Fibroblast of villous mesenchyme (primary cell): ENCODE results near the gene GBX1. TPM values are rescaled to one million over a fixed set of nuclear protein-coding genes. Genes with fewer than 3 reads are reported as not detected.

ENCODE experiments used
- DNase-seq: peaks from one replicate; pipeline ENCODE4 v3.0.0-alpha.2; 2010; ENCODE audit warnings: low read depth
- H3K4me3 ChIP-seq: 2 replicates; pipeline ENCODE4 v1.5.1; 2011; ENCODE audit warnings: low read depth, mild to moderate bottlenecking, low read length
- total RNA-seq: library from RNA; depleted of rRNA; stranded (reverse); fragments of >200 nt; gene quantifications from 2 replicates; pipeline ENCODE4 v1.2.3, GENCODE V29; 2012
- TF ChIP-seq, protein P1 (sequence below): IDR thresholded peaks from 2 replicates; pipeline ENCODE4 v1.5.1; 2012; ENCODE audit warnings: low read depth, mild to moderate bottlenecking, low read length; ENCODE audit not compliant: insufficient read depth

The GBX1 gene
- total RNA-seq, 1 donor = not detected

GRCh38 chr7:151116603-151117440, 50.7 kb downstream of the GBX1 start:
- no peak for DNase-seq
- TF ChIP-seq, protein P1, sequence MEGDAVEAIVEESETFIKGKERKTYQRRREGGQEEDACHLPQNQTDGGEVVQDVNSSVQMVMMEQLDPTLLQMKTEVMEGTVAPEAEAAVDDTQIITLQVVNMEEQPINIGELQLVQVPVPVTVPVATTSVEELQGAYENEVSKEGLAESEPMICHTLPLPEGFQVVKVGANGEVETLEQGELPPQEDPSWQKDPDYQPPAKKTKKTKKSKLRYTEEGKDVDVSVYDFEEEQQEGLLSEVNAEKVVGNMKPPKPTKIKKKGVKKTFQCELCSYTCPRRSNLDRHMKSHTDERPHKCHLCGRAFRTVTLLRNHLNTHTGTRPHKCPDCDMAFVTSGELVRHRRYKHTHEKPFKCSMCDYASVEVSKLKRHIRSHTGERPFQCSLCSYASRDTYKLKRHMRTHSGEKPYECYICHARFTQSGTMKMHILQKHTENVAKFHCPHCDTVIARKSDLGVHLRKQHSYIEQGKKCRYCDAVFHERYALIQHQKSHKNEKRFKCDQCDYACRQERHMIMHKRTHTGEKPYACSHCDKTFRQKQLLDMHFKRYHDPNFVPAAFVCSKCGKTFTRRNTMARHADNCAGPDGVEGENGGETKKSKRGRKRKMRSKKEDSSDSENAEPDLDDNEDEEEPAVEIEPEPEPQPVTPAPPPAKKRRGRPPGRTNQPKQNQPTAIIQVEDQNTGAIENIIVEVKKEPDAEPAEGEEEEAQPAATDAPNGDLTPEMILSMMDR = no peak
- H3K4me3 ChIP-seq = no peak overlapping the region

GRCh38 chr7:151115836-151116418, 51.6 kb downstream of the GBX1 start:
- no peak for DNase-seq
- peak overlapping the region; percentile 21 for H3K4me3 ChIP-seq
- TF ChIP-seq, protein P1 = no peak

DNA sequence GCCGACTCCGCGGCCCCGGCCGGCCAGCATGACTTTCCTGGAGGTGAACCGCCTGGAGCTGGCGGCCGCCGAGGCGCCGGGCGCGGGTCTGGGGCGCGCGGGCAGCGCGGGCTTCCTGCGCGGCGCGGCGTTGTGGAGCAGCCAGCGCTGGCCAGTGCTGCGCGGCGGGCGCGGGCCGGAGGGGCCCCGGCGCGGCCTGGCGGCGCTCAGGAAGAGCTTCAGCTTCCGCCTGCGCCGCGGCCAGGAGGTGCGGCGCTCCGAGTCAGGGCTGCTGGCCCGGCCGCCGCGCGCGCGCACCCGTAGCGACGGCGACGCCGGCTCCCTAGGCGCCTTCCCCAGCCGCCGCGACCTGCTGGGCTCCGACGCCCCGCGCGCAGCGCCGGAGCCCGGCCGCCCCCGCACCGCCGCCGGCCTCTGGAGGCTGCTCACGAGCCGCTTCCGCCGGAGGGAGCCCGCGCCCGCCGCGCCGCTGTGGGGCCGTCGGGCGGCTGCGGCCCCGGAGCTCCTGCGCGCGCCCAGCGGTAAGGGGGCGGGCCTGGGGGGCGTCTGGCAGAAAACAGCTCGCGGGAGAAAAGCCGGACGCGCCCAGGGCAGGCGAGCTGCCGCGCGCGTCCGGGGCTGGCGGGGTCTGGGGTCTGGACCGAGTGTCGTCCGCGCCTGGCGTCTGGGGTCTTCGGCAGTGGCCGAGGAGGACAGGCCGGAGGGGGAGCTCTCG, 52.2 kb downstream of the GBX1 start:
- TF ChIP-seq, protein P1 = no peak
- H3K4me3 ChIP-seq = peak overlapping the region; percentile 21
- DNase-seq = peak; percentile 38

DNA sequence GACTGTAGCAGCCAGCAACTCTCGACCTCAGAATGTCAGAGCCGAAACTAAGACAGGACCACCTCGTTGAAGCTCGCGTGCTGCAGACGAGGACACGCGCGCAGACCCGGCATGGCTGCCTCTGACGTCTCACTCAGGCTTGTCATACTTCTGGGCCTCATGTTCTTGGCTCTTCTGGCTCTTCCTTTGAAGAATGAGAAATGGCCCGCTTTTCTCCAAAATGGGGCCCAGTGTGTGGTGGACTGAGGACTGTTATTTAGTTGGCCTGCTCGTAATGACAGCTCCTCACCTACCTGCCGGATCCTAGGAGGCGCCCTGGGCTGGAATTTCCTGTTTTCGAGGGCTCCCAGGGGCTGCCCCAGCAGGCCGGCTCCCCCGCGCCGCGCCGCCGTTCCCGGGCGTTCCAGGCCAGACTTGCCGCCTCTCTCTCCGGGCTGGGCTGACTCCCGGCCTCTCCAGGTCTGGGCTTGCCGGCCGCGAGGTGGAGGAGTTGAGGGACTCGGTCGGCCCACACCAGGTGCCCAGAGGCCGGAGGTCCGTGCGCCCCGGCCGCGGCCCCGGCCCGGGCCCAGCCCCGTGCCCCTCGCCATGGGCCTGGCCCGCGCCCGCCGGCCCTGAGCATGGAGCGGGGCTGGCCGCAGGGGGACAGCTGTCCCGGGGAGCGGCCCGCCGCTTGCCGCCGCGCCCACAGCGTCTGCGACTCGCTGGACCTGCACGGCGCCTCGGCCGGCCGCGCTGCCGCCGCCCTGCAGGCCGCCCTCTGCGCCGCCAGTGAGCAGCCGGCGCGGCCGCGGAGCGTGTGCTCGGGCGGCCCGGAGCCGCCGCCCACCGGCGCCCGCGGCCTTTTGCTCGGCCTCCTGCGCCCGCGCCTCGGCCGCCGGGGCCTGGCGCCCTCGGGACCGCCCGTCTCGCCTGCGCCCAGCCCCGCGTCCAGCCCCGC, 53.1 kb downstream of the GBX1 start:
- TF ChIP-seq, protein P1 = no peak
- no peak for DNase-seq
- peak overlapping the region; percentile 21 for H3K4me3 ChIP-seq

DNA sequence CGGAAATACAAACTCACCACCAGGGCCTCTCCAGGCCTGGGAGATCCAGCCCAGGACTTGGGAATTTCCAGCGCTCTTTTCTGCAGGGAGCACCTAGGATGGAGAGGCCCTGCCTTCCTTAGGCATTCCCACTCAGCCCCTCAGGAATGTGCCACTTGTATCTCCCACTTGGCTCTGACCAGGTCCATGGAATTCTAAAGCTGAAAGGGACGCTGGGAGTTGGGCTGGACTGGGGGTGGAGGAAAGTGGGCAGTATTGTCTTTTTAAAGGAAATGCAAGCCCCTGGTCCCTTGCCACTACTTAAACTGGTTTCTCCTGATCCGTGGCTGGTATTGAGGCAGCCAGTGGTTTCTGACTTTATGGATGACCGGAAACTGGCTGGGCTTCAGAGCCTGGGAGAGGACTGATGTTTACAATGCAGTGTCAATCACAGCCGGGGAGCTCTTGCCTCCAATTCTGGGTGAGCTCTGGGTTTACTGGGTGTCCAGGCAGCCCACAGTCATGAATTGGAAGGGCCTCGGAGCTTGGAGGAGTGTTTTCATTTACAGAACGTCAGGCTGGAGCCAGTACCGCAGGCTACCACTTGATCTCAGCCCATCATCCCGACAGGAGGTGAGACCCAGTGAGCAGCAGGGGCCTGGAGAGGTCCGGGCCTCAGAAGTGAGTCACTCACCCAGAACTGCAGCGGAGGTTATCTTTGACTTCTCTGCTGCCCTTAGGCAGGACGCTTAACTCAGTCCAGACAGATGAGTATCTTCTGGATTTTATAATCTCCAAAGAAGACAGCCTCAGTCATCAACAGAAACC, 53.9 kb downstream of the GBX1 start:
- H3K4me3 ChIP-seq = peak overlapping the region; percentile 21
- peak; percentile 86 for DNase-seq
- TF ChIP-seq, protein P1 = no peak
